OCI-LY7 (cell line): ENCODE data around the gene MAP7D2. TPM values are rescaled to one million over a fixed set of nuclear protein-coding genes. Genes with fewer than 3 reads are reported as not detected.

Experiments used
- BruUV-seq: library from RNA; stranded (reverse); fragments of 400-500 nt; replicated peaks from 2 replicates; lab custom pipeline; 2021; lab: Mats Ljungman, UMichigan
- CTCF ChIA-PET: fragments of 300-600 bp; sonication (Branson Sonifier 250); formaldehyde crosslinking; loops from one replicate; lab custom pipeline; 2022; ENCODE audit warnings: antibody characterized with exemption; ENCODE audit not compliant: unreplicated experiment; lab: Charles Lee
- POLR2A ChIA-PET: fragments of 300-600 bp; sonication (Branson Sonifier 250); formaldehyde crosslinking; loops from one replicate; lab custom pipeline; 2022; ENCODE audit warnings: antibody characterized with exemption; lab: Charles Lee
- DNase-seq: peaks from one replicate; pipeline ENCODE4 v3.0.0-alpha.2; 2015; ENCODE audit warnings: low spot score
- H2AFZ ChIP-seq: fragments of 200-600 bp; sonication (generic), shearing (Covaris generic); 2 replicates; pipeline ENCODE4 v1.6.1; 2014; ENCODE audit warnings: mild to moderate bottlenecking, antibody characterized with exemption, low read length, moderate library complexity
- H3K27ac ChIP-seq: fragments of 200-600 bp; sonication (generic); 2 replicates; pipeline ENCODE4 v1.5.1; 2014; ENCODE audit warnings: mixed run types, low read depth, mild to moderate bottlenecking, moderate library complexity, low read length, inconsistent platforms; ENCODE audit not compliant: poor library complexity, severe bottlenecking
- H3K36me3 ChIP-seq: fragments of 200-600 bp; sonication (generic); 2 replicates; pipeline ENCODE4 v1.6.1; 2014; ENCODE audit warnings: mild to moderate bottlenecking, antibody characterized with exemption, low read length, moderate library complexity, mixed read lengths; ENCODE audit not compliant: insufficient read depth
- H3K4me1 ChIP-seq: fragments of 200-600 bp; sonication (generic); 2 replicates; pipeline ENCODE4 v1.5.1; 2014; ENCODE audit warnings: mild to moderate bottlenecking, low read length; ENCODE audit not compliant: insufficient read depth, poor library complexity, severe bottlenecking
- H3K4me2 ChIP-seq: fragments of 200-600 bp; sonication (generic); 2 replicates; pipeline ENCODE4 v1.6.1; 2014; ENCODE audit warnings: mild to moderate bottlenecking, low read length
- H3K4me3 ChIP-seq: fragments of 200-600 bp; sonication (generic); 2 replicates; pipeline ENCODE4 v1.5.1; 2014; ENCODE audit warnings: mild to moderate bottlenecking, low read depth, low read length; ENCODE audit not compliant: poor library complexity, severe bottlenecking
- H3K79me2 ChIP-seq: fragments of 200-600 bp; sonication (generic); 2 replicates; pipeline ENCODE4 v1.6.1; 2016; ENCODE audit warnings: low read depth, mild to moderate bottlenecking, low read length, moderate library complexity, mixed read lengths; ENCODE audit not compliant: insufficient read depth
- H3K9me2 ChIP-seq: fragments of 200-600 bp; sonication (generic); 2 replicates; pipeline ENCODE4 v1.6.1; 2016; ENCODE audit warnings: mild to moderate bottlenecking, low read length, mixed read lengths; ENCODE audit not compliant: insufficient read depth
- H3K9me3 ChIP-seq: fragments of 200-600 bp; sonication (generic); 2 replicates; pipeline ENCODE4 v1.6.1; 2014; ENCODE audit warnings: mild to moderate bottlenecking, mixed run types, low read length, mixed read lengths
- H4K20me1 ChIP-seq: fragments of 200-600 bp; sonication (generic); 2 replicates; pipeline ENCODE4 v1.6.1; 2014; ENCODE audit warnings: mild to moderate bottlenecking, antibody characterized with exemption, low read length, moderate library complexity, mixed read lengths; ENCODE audit not compliant: insufficient read depth
- CTCF ChIP-seq: fragments of 200-600 bp; sonication (generic); conservative IDR thresholded peaks from 2 replicates; pipeline ENCODE4 v1.5.1; 2014; ENCODE audit warnings: mild to moderate bottlenecking, antibody characterized with exemption, low read length, moderate library complexity, mixed read lengths
- EZH2phosphoT487 ChIP-seq: fragments of 200-600 bp; sonication (generic); IDR thresholded peaks from 2 replicates; pipeline ENCODE4 v1.6.1; 2018; ENCODE audit warnings: low read depth, borderline replicate concordance, mild to moderate bottlenecking, mixed run types, antibody characterized with exemption, low read length, moderate library complexity, mixed read lengths
- intact Hi-C: fragments of 100-400 bp; cut with micrococcal nuclease; formaldehyde crosslinking; loops from one replicate; pipeline ENCODE4 v1.10.0; 2022; ENCODE audit not compliant: unreplicated experiment
- total RNA-seq, 2 experiments: library from RNA; depleted of rRNA in 1 of 2; stranded (reverse); fragments of >200 nt in 1 of 2; shearing (Covaris generic) in 1 of 2; gene quantifications; 2 replicates each; pipeline ENCODE4 v1.2.3, GENCODE V29; 2014 to 2022

Gene MAP7D2
- total RNA-seq, 2 experiments from 2014 or later, result 0.13 TPM; not detected in 1

- no peak overlapping the region for H2AFZ ChIP-seq
Measured at GRCh38 chrX:20067709-20068561, 48.8 kb downstream of the MAP7D2 start.

GRCh38 chrX:20066968-20067708 lies 49.6 kb downstream of the MAP7D2 start:
- Histone ChIP-seq H2AFZ (no peak overlapping the region), H3K27ac (no peak overlapping the region), H3K4me3 (no peak overlapping the region), H3K9me3 (no peaks in the 10 kb centered on the region), H3K9me2 (no peaks in the 10 kb centered on the region), H3K4me2 (no peak overlapping the region), H3K36me3 (no peaks in the 10 kb centered on the region), H3K79me2 (no peaks in the 10 kb centered on the region), H4K20me1 (no peaks in the 10 kb centered on the region), H3K4me1 (peaks cover 17% of the 10 kb centered on the region)
- POLR2A ChIA-PET, result no interaction called here
- DNase-seq, result peak; percentile 67
- TF ChIP-seq EZH2phosphoT487 (no peak), CTCF (peak; percentile 78)
- CTCF ChIA-PET, result interaction anchor here (1.2 kb wide), 1 partner anchor 162 kb away, joined by 8 read pairs; no protein-coding TSS in a partner anchor
- no TSS peak for BruUV-seq
- intact Hi-C loops, result loop anchor here (1.0 to 10.0 kb wide), 3 partner anchors 162 to 522 kb away; no protein-coding TSS in a partner anchor

More at GRCh38 chrX:20067709-20068561, 48.8 kb downstream of the MAP7D2 start:
- POLR2A ChIA-PET, result no interaction called here
- Histone ChIP-seq H3K9me3 (no peaks in the 10 kb centered on the region), H3K4me1 (peaks cover 15% of the 10 kb centered on the region), H3K36me3 (no peaks in the 10 kb centered on the region), H3K27ac (no peak overlapping the region), H3K9me2 (no peaks in the 10 kb centered on the region), H3K4me3 (no peak overlapping the region), H4K20me1 (no peaks in the 10 kb centered on the region), H3K4me2 (no peak overlapping the region), H3K79me2 (no peaks in the 10 kb centered on the region)
- no TSS peak for BruUV-seq
- no peak for DNase-seq
- no peak for TF ChIP-seq EZH2phosphoT487
- TF ChIP-seq CTCF, result no peak
- CTCF ChIA-PET, result interaction anchor here (0.6 kb wide), 1 partner anchor 330 kb away, joined by 3 read pairs; no protein-coding TSS in a partner anchor
- intact Hi-C loops, result loop anchor here (1.0 to 10.0 kb wide), 3 partner anchors 163 to 523 kb away; no protein-coding TSS in a partner anchor
